ENCODE measurements around the gene PCSK2.

The PCSK2 gene

GRCh38 chr20:17519606-17520285 is 292.9 kb downstream of the PCSK2 start:
- no peak for TF ChIP-seq CTCF (IDR thresholded peaks at IDR 0.05; ENCODE audit: extremely low read depth, missing control alignments)
- DNase-seq (ENCODE audit: low spot score), result no peak

GRCh38 chr20:17520583-17520982 is 293.7 kb downstream of the PCSK2 start:
- DNase-seq (ENCODE audit: low spot score), result no peak
- TF ChIP-seq CTCF (IDR thresholded peaks at IDR 0.05; ENCODE audit: extremely low read depth, missing control alignments), result no peak

GRCh38 chr20:17522528-17522927 is 295.7 kb downstream of the PCSK2 start:
- no peak for TF ChIP-seq CTCF (IDR thresholded peaks at IDR 0.05; ENCODE audit: extremely low read depth, missing control alignments)
- DNase-seq (ENCODE audit: low spot score), result no peak

- TF ChIP-seq CTCF (IDR thresholded peaks at IDR 0.05; ENCODE audit: extremely low read depth, missing control alignments), result no peak
- DNase-seq (ENCODE audit: low spot score), result no peak
Measured at GRCh38 chr20:17523326-17523725, 296.5 kb downstream of the PCSK2 start.

GRCh38 chr20:17524560-17524959 is 297.7 kb downstream of the PCSK2 start:
- no peak for TF ChIP-seq CTCF (IDR thresholded peaks at IDR 0.05; ENCODE audit: extremely low read depth, missing control alignments)
- DNase-seq (ENCODE audit: low spot score), result no peak

- TF ChIP-seq CTCF (IDR thresholded peaks at IDR 0.05; ENCODE audit: extremely low read depth, missing control alignments), result no peak
- no peak for DNase-seq (ENCODE audit: low spot score)
Measured at GRCh38 chr20:17525132-17525531, 298.3 kb downstream of the PCSK2 start.

GRCh38 chr20:17525650-17526049 is 298.8 kb downstream of the PCSK2 start:
- DNase-seq (ENCODE audit: low spot score), result no peak
- TF ChIP-seq CTCF (IDR thresholded peaks at IDR 0.05; ENCODE audit: extremely low read depth, missing control alignments), result no peak

Measured in GM20000 (cell line).